ENCODE data around the gene TTC12.

The TTC12 gene

DNA sequence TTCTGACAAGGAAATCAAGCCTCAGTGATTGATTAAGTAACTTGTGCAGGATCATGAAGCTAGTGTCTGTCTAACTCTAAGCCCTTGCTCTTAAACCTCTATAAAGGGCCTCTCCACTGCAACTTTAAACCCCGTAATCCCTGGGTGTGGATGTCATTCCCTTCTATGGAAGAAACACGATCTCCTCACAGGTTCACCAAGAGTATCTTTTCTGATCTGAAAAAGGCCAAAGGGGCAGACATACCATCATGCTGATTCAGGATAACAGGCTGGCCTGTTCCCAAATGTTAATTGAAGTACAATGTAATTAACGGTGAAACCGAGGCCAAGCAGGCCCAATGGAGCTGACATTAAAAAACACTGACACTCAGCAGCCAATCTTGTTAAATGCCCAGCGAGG, 17.1 kb downstream of the TTC12 start:
- DNase-seq: no peak

DNA sequence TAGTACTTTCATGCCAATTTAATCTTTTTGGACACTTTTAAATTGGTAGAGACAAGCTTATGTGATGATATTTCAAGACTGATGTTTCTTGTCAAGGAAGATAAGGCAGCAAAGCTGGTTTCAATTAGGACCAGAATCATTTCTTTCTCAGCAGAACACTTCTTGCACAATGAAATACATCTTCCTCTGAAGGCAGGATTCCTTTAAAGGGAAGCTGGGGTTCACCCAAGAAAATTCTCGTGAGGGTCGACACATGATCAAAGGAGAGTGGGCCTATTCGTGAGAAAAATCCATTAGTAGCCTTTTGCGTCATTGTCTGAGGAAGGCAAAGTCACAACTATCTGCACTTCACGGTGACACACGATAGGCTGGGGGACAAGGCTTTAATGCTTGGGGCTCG, 17.6 kb downstream of the TTC12 start:
- DNase-seq: no peak

GRCh38 chr11:113332638-113333329, 18.4 kb downstream of the TTC12 start:
- DNase-seq: no peak

DNA sequence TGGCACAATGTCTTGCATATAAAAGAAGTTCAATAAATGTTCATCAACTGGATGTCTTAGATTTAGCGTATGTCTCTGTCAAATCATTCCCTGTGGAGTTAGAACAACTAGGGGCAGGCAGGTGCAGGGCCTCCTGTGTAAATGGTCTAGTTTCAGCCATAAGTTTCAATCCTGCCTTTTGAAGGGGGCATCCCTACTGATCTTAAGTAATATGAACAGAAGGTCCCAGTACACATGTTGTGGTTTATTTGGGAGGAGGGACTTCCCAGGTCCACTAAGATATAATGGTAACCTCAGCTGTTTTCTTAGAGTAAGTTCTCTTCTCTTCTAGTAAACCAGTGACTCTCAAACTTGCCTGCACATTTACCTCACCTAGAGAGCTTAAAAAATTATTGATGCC, 19.8 kb downstream of the TTC12 start:
- no peak for DNase-seq

DNA sequence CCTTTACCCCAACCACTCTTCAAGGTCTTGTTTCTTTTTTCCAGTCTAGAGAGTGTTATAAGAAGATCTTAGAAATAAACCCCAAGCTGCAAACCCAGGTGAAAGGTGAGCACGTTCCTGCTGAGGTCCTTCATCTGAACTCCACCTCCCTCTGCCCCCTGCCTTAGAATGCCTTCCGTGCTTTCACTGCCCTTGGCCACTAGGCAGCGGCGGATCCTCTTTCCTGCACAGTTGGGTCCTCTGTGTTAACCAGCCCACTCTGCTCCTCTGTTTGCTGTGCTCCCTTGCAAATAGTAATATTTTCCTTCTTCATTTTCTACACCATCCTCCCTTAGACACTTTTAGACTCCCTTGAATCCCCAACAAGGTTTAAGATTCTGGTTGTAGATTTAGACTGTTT, 24.3 kb downstream of the TTC12 start:
- no peak for DNase-seq

DNA sequence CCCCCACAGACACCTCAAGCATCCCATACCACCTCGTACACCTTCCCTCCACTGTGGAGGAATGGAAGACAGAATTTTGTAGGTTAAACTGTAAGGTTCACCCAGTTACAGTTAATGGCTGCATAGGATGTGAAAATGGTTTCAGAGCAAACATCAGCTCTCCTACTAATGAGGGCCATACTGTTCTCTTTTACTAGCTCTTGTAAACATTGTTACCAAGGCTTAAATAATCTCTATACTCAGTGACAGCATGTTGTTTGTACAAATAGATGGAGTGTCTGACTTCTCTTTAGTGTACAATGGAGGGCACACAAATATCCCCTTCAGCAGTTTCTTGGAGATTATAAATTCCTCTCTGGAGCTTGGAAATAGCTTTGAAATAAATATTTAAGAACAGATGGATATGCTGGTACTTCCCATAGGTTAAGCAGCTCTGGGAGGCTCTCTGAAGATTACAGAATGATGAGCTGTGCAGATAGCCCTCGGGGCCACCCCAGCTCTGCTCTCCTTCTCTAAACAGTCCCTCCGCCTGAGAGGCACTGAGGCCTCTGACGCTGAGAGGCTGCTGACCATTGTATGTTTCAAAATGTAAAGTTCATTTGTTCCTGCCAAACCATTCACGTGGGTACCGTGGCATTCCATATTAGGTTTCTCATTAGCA, 25.7 kb downstream of the TTC12 start:
- no peak for DNase-seq

- no peak for DNase-seq
Measured at GRCh38 chr11:113341388-113342165, 27.2 kb downstream of the TTC12 start.

- no peak for DNase-seq
Measured at GRCh38 chr11:113345978-113346377, 31.6 kb downstream of the TTC12 start.

GRCh38 chr11:113349528-113349927, 35.1 kb downstream of the TTC12 start:
- DNase-seq: no peak

GRCh38 chr11:113350336-113351067, 36.1 kb downstream of the TTC12 start:
- no peak for DNase-seq

DNA sequence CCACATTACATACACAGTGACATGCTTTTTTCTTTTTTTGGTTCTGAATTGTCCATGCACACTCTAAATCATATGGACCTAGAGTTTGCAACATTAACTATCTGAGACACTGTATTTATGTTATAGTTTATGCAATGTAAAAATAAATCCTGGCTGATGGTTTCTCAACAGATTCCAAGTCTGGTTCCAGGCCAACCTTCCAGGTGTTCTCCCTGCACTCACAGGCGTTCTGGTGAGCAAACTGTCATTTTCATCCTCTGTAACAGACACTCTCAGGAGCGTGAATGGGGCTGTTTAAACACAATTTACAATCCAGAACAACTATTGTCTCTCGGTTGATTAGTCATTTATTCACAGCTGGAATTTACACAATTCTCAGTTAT, 36.7 kb downstream of the TTC12 start:
- no peak for DNase-seq

DNA sequence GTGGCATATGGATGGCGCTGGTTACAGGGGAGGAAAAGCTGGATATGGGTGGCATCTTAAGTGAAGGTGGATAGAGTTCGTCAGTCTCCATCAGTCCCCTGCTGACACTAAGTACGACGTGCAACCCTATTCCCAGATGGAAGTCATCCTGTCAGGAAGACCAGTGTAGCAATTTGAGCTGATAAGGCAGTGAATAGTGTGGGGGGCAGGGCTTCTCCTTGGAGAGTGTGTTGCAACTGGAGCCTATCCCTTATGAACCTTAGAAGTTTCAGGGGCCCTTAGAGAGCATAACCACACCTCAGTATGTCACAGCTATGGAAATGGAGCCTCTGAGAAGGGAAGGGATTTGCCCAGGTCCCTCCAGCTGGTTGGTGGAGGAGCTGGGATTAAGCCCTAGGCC, 37.1 kb downstream of the TTC12 start:
- DNase-seq: no peak

DNA sequence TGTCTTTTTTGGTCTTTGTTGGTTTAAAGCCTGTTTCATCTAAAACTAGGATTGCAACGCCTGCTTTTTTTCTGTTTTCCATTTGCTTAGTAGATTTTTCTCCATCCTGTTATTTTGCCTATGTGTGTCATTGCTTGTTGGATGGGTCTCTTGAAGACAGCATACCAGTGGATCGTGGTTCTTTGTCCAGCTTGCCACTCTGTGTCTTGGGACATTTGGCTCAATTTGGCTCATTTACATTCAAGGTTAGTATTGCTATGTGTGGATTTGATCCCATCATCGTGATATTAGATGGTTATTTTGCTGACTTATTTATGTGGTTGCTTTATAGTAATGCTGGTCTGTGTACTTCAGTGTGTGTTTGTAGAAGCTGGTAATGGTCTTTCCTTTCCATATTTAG, 41.8 kb downstream of the TTC12 start:
- no peak for DNase-seq

DNA sequence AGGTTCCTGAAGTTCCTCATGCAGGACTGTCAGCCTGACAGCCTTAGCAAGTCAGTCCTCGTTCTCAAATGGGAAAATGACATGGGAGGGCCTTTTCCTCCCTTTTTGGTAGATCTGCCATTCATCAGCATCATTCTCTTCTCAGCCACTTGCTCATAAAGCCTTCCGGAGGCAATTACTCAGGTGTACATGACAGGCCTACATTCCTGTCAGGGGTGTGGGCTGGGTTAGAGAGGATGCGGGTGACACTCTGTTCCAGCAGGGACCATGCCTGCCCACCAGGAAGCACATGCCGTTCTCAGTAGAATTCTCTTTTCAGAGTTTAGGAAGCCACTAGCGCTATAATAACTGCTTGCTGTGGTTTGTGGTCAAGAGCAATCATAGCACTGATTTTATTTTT, 49.0 kb downstream of the TTC12 start:
- DNase-seq: no peak

GRCh38 chr11:113363996-113364641, 49.7 kb downstream of the TTC12 start:
- no peak for DNase-seq

- DNase-seq: no peak
Measured at GRCh38 chr11:113365895-113366294, 51.5 kb downstream of the TTC12 start.

- no peak for DNase-seq
Measured at GRCh38 chr11:113369411-113369810, 55.0 kb downstream of the TTC12 start.

DNA sequence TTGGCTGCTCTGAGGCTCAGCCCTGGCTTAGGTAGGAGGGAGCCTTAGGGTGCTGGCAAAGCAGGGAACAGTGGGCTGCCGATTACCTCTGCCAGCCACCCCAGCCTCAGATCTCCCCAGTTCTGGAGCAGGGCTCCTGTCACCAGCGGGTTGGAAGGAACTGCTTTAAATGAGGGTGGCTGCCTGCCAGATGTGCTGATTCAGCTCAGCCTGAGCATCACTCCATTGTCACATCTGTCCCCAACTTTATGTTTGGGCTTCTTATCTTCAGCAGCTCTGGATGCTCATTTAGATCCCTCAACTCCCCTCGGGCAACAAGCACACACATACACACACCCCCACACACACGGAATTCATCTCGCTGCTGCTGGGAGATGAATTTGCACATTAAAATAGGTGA, 56.3 kb downstream of the TTC12 start:
- no peak for DNase-seq

DNA sequence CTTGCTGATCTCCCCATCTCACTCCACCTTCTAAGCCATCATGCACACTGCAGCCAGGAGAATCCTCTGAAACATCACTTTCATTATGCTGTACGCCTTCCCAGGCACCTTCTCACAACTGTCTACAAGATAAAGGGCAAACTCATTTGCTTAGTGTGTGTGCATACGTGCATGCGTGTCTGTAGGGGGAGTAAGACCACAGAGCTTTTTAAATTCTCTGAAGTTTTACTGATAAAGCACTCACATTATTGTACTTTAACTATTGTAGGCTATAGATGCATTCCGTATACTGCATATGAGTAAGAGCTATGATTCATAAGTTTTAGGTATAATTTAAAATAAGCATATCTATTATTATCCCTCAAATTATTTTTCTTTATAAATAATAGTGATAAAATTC, 57.9 kb downstream of the TTC12 start:
- DNase-seq: no peak

- DNase-seq: no peak
Measured at GRCh38 chr11:113373306-113373705, 58.9 kb downstream of the TTC12 start.

DNA sequence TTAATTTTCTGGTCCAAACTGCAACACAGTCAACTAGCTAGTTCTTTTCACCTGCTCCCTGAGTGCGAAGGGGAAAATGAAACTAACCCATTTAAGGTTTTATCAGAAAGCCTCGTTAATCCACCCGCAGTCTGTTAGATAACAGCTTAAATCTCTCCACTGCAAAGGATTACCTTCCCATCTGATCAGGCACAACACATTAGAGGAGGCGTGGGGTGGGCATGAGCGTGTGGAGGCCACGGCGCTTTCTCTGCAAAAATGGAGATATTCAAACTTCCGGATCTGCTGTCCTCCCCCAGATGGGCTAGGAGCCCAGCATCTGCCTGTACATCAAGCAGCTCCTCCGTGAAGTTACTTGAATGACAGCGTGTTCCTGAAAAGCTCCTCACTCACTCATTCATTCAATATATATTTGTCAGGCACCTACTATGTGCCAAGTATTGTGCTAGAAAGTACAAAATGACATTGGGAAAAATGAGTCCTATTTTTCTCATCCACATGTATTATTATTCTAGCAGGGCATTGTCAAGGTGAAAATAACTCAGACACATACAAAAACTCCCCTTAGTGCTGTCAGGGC, 59.7 kb downstream of the TTC12 start:
- DNase-seq: no peak

GRCh38 chr11:113375402-113375801, 61.0 kb downstream of the TTC12 start:
- DNase-seq: no peak

DNA sequence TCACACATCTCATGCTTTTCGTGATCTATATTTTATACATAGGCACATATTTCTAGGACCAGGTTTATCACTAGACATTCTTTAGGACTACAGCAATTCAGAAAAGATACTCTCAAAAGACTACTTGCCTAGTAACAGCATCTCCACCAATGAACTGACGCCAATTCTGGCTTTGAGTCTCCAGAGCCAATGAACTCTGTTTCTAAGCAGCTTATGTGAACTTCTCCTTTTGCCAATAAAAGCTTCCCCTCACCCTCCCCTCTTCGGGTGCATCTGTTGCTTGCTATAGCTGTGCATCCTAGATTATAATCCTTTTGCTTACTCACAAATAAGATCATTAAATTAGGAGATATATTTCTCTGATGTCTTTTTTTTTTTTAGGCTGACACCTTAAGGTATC, 61.8 kb downstream of the TTC12 start:
- no peak for DNase-seq

Data from NCI-H1694 treated with DMSO at 0.1 percent for 48 hours (cell line).